CD1c-positive myeloid dendritic cell (primary cell): ENCODE results near the gene XXYLT1.
"Not testable (repeated sequence)": the region's sequence is repeated elsewhere in the genome, so short reads cannot be mapped to it uniquely, and the experiment has no call there.

Source experiments
- DNase-seq: peaks from one replicate; pipeline ENCODE4 v3.0.0-alpha.2; 2016; ENCODE audit errors: extremely low spot score

XXYLT1 gene

GRCh38 chr3:195186710-195187047 is 84.3 kb downstream of the XXYLT1 start:
- DNase-seq = not testable (repeated sequence)

DNA sequence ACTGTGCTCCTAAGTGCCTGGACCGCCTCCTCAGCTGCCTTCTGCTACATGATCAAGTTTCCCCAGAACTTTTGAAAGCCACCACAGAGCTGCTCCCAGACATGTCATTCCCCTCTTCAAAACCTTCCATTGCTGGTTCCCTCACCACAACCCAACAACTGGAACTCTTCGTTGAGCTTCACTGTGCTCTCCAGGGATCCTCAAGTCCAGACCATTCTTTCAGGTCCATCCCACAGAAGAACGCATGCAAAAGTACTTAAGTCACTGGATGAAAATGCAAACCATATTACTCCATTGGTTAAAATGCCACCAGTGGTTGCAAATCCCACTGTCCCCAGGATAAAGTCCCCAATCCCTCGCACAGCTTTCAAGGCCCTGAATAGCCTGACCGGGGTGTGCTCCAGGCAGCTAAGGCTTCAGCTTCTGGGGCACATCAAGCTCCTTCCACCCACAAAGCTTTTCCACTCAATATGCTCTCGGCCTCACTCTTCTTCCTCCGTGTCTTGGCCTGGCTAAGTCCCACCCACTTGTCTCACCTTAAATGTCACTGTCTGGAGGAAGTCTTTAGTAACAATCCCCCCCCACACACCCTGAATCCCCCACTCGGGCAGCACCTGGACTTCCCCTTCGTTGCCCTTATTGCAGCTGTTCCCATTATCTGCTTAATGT is 84.8 kb downstream of the XXYLT1 start:
- no peak for DNase-seq

DNA sequence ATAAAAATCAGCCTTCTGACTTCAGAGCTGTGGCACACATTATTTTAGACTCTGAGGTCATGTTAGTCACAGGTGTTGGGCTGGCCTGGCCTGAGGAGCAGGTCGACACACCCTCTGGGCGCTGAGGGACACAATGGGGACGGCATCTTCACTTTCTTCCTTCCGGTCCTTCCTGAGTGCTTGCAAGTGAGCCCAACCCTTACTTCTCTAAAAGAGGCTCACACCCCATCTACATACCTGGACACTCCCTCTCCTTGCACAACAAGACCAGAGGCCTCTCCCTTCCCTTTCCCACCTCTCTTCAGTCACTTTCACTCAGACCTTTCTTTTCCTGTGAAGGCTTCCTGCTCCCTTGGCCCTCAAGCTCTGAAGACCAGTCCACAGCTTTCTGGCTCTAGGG is 85.4 kb downstream of the XXYLT1 start:
- DNase-seq = no peak

GRCh38 chr3:195184716-195185421 is 86.1 kb downstream of the XXYLT1 start:
- no peak for DNase-seq

GRCh38 chr3:195183071-195183776 is 87.7 kb downstream of the XXYLT1 start:
- DNase-seq = no peak

GRCh38 chr3:195182470-195182795 is 88.5 kb downstream of the XXYLT1 start:
- DNase-seq = no peak

GRCh38 chr3:195181741-195182469 is 89.1 kb downstream of the XXYLT1 start:
- no peak for DNase-seq

GRCh38 chr3:195181113-195181498 is 89.9 kb downstream of the XXYLT1 start:
- DNase-seq = no peak

DNA sequence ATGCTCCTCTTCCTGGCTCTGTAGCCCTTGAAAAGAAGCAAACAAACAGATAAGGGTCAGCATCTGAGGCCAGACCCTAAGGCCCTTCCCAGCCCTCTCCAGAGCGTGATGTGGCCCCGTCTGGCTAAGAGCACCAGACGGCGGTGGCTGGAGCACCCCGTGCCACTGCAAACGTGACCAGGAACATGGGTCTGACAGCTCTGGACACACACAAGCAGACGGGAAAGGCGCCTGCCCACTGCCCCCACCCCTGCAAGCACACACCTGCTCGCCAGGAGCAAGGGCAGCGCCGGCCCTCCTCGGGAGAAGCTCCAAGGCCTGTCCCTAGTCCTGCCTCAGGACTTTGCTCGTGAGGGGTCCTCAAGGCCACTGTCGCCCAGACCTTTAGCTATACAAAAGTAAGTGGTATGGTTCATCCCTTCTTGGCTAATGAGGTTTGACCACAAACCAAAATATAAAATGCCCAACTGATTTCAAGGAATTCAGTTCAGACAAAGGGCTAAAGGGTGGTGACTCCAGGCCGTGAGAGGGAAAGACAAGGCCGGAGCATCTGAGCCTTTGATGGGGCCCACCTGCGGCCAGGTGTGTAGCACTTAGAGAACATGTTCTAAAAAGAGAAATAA is 90.4 kb downstream of the XXYLT1 start:
- DNase-seq = no peak

GRCh38 chr3:195179776-195180489 is 91.0 kb downstream of the XXYLT1 start:
- DNase-seq = peak; percentile 31

DNA sequence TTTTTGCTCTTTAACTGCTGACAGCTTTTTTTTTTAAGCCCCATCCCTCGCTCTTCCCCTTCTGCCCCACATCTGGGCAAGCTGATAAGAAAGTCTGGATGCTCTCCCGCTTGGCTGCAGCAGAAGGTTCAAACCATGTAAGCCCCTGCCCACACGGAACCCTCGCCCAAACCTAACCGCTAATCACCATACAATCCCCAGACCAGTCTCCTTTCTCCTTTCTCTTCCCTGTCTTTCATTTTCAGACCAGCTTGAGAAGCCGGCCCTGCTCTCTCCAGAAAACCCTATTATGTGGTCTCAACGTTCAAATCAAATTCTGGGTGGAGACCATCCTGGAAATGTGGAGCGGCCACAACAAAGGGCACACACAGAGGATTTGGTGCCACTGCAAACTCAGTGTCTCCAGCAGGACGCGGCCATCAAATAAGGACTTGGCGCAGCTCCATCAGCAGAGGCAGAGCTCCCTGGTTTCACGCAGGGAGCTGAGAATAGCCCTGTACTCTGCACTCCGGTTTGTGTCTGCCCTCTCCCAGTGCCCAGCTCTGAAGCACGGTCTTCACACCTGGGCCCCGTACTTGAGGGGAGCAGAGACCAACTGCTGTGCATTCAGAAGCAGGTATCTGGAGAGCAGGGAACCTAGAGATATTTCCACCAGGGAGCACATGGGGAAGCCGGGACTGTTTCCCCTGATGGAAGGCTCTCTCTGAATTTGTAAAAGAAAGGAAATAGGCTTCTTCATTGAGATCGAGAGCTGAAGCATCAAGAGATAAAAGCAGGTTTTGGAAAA is 92.6 kb downstream of the XXYLT1 start:
- DNase-seq = no peak

- DNase-seq = no peak
These were observed 93.4 kb downstream of the XXYLT1 start for GRCh38 chr3:195177422-195178123.

DNA sequence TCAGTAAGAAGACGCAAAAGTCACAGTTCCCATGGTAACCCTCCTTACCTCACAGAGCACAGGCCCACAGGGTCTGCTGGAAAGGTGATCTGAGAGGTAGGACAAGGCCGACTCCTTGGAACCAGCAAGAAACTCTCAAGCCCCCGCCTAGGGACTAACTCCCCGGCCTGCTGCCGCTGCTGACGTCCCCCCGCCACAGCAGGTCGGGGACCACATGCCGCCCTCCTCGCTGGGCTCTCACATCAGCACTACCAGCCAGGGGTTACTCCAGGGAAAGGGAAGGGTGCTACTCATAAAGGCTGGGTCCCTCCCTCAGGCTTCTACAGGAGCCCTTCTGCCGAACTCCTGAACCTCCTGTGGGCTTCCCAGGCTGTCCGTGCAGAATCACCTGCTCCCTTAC is 94.2 kb downstream of the XXYLT1 start:
- DNase-seq = no peak

GRCh38 chr3:195175476-195176337 is 95.3 kb downstream of the XXYLT1 start:
- no peak for DNase-seq

- no peak for DNase-seq
These were observed 95.9 kb downstream of the XXYLT1 start for GRCh38 chr3:195175076-195175475.

DNA sequence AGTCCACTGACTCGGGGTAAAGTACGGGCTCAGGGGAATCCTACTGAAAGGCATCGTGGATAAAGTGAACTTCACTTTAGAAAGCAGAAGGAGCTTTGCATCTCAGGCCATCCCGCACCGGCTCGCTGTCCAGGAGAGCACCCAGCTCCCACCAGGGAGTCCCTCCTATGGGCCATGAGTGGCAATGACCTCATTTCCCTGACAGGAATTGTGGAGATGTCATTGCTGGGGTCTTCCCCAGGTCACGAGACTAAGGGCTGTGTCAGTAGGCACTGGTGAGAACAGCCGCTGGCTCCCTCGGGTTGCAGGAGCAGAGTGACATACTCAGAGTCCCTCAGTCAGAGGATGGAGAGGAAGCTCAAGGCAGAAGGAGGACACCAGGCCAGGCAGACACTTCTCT is 97.3 kb downstream of the XXYLT1 start:
- DNase-seq = no peak

- no peak for DNase-seq
These were observed 98.1 kb downstream of the XXYLT1 start for GRCh38 chr3:195172896-195173295.

DNA sequence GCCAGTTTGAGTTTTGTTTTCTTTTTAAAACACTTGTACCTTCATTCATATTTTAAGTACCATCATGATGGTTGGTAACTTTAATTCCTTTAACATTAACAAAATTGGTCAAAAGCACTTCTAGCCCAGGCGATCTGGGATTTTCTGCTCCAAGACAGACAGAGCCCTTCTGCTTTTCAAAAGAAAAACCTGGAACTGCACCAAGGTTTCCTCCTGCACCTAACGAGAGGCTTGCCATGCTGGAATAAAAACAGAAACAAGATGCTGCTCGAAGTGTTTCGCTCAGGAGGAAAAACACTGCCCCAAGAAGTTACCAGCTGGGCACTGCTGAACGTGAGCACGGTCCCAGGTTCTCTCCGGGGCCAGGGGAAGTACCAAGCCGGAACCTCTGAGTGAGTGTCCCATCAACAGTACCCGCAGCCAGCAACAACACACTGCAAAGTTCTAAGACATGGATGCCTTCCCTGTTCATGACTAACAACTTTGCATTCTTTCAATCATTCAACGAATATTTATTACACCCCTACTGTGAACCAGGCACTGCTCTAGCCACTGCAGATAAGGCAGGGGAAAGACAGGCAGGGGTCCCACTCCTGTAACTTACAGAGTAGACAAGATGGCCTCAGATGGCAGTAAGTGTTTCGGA is 98.8 kb downstream of the XXYLT1 start:
- no peak for DNase-seq
